Bone marrow (tissue), 2 donors: Measurements from ENCODE around the gene KLHL28.

Experiments used
- DNase-seq, 2 donors: peaks; one replicate each; lab custom pipeline; 2025; lab: John Stamatoyannopoulos, UW

The KLHL28 gene

DNA sequence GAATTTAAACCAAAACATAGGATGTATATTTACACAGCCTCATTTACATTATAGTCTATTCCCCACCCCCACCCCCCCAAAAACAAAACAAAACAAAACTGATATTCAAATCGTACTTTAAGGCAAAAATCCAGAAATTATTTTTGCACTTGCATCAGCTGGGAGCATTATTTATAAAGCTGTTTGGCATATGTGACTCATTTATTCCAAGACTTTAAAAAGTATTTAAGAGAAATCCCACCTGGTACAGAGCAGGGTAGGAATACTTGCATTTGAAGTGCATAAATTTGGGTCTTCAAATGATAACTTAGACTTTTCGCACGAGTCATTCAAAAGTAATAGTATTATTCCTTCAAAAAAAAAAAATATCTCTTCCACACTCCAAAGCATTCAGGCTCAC, 1.1 kb downstream of the KLHL28 start:
- DNase-seq: no peak

DNA sequence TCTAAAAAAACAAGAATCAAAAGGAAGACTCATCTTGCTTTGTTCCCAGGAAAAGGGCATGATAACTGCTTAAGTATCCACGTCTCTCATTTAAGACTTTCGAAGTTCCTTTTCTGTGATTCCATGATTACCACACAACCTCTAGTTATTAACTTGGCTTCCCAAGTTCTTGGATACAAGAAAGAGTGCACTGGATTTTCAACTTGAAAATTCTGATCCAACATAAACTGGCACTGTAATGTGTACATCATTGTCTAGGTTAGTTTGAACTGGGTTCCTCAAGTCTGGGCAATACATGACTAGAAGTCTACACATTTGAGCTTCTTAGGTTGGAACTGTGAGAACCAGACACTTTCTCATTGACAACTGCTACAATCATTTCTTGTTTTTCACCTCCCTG, 1.6 kb downstream of the KLHL28 start:
- DNase-seq: no peak

DNA sequence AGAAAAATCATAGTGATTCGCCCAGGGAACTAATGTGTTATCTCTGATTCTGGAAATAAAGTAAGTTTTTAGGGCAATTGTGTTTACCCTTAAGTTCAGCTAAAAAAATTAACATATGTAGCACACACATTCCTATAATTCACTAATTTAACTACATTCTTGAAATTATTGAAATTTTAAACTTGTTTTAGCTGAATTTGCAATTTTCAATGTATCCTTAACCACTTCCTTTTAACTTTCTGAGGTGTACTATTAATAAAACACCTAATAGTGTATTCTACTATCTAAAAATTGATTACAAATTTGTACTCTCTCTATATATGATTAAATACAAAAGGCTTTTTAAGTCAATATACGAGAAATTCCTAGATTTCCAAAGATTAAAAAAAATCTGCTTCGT, 2.2 kb downstream of the KLHL28 start:
- DNase-seq: no peak

DNA sequence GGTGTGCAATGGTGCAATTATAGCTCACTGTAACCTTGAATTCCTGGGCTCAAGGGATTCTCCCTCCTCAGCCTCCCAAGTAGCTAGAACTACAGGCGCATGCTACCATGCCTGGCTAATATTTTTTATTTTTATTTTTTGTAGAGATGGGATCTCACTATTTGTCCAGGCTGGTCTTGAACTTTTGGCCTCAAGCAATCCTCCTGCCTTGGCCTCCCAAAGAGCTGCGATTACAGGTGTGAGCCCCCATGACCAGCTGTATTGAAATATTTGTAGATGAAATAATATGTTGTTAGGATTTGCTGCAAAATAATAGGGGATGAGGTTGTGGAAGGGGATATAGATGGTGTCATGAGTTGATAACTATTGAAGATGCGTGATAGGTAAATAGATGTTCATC, 4.9 kb downstream of the KLHL28 start:
- DNase-seq: no peak

DNA sequence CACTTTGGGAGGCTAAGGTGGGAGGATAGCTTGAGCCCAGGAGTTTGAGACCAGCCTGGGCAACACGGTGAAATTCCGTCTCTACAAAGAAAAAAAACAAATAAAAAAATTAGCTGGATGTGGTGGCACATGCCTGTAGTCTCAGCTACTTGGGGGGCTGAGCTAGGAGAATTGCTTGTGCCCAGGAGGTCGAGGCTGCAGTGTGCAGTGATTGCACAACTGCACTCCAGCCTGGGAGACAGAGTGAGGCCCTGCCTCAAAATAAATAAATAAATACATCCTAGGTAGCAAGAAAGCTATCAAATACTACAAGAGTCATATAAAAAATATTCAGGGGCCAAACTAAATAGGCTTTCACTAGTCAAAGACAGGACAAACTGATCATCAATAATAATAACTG, 6.2 kb downstream of the KLHL28 start:
- DNase-seq: no peak

DNA sequence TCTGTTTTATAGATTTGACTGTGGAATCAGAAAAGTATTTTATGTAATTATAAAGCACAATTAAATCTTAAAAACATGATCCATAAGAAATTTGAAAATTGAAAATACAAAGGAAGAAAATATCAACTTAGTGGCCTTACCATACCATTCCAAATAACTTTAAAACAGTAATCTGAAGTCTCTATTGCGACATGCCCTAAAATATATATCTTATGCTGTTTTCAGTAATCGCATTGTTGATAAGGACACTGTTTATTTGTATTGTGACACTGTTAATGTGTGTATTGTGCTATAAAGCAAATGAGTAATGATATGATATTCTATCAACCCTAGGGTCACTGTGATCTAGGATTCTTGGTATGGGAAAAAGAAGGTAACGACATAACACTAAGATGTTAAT, 7.0 kb downstream of the KLHL28 start:
- no peak for DNase-seq

DNA sequence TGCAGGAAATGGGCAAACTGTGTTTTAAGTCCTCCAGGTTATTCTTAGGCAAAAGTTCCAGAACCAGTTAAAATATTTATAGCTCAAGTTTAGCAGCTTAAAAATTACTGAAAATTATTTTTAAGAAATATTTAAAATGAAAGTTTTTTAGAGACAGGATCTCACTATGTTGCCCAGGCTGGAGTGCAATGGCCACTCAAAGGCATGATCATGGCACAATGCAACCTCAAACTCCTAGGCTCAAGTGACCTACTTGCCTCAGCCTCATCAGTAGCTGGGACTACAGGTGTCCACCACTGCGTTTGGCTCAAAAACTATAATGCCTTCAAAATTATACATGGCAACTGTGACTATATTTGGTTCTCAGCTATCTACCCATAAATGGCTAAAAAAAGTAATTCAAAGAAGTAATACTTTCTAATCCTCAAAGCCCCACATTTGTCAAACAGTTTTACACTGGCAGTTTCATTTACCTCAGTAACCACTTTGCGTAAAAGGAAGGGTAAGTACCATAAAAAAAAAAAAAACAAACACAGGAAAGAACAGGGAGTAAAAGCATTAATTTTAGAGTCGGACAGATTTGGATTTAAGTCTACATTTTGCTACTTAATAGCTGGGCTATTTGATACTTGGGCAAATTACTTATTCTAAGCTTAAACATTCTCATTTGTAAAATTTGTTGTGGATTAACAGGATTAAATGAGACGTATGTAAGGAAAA, 9.2 kb downstream of the KLHL28 start:
- no peak for DNase-seq

DNA sequence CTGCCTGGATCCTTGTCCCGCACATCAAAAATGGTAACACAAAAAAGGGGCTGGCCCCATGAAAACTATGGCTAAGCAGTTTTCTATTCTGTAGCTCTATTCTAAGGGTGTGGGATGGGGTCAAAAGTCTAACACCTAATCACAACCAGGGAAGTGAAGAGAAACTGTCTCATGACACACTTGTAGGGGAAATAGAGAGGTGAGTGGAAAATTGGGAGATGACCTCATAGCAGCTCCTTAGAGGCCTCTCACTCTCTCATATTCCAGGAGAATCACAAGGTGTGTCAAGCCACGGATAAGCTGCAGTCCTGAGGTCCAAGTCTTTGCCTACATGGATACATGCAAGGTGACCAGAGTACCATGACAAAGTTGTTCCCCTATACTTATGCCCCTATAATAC, 10.7 kb downstream of the KLHL28 start:
- no peak for DNase-seq

DNA sequence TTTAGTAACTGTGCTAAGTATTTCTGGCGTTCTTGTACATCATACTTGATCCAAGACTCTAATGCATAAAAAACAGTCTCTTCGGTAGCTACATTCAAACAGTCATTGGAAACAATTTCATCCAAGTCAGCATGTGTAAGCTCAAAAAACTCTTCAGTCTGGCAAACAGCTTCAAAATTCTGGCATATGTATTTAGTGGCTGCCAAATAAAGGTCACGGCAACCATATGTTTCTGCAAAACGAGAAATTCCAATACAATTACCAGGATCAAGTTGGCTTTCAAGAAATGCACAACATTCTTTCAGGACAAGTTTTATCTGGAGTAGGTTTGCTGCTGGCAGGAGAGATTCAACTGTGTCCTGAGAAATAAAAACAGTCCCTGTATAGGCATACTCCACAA, 16.5 kb downstream of the KLHL28 start:
- DNase-seq: no peak

DNA sequence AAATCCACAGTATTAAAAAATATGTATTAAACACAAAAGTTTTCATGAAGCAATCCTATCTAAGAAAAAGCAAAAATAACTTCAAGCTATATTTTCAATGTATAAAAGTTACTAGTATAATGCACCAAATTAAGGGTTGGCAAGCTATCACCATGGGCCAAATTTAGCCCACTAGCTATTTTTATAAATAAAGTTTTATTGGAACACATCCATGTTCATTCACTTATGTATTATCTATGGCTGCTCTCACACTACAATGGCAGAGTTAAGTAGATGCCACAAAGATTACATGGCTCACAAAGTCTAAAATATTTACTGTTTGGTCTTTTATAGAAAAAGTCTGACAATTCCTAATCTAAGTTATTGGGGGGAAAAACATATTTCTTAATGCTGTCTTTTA, 17.6 kb downstream of the KLHL28 start:
- no peak for DNase-seq

DNA sequence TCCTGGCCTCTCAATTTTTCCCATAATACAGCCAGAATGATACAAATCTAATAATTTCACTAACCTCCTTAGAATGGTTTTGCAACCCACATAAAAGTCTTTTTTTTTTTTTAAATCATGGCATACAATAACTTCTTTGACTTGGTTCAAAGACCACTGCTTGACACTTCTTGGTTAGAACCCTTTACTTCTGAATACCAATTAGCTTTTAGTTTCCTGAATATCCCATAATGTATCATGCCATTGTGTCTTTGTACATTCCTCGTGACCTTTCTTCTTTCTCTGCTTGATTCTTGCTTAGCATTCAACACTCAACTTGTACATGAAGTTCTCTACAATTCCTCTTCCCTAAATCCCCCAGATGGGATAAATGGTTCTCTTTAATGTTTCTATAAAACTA, 19.3 kb downstream of the KLHL28 start:
- no peak for DNase-seq

DNA sequence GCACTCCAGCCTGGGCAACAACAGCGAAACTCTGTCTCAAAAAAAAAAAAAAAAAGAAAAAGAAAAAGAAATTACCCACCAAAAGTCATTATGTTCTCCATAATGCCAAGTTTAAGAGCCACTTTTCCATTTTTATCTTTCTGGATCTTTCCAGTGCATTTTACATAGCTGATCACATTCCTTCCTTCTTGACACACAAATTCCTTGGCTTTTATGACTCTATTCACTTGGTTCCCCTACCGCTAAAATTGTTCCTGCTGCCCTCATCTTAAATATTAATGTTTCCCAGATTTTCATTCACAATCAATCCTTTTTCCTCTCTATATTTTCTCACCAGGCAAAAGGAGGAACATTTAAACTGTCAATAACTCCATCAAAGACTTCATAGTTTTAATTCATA, 20.2 kb downstream of the KLHL28 start:
- no peak for DNase-seq

DNA sequence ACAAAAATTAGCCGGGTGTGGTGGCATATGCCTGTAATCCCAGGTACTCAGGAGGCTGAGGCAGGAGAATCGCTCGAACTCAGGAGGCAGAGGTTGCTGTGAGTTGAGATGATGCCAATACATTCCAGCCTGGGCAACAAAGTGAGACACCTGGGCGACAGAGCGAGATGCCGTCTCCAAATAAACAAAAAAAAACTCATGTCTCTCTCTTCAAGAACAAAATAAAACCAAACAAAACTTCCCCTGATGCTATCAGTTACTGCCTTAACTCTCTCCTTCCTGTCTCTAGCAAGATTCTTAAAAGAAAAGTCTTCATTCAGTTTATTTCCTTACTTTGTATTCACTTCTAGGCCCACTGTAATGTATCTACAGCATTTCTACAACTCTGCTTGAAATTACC, 20.8 kb downstream of the KLHL28 start:
- DNase-seq: no peak

DNA sequence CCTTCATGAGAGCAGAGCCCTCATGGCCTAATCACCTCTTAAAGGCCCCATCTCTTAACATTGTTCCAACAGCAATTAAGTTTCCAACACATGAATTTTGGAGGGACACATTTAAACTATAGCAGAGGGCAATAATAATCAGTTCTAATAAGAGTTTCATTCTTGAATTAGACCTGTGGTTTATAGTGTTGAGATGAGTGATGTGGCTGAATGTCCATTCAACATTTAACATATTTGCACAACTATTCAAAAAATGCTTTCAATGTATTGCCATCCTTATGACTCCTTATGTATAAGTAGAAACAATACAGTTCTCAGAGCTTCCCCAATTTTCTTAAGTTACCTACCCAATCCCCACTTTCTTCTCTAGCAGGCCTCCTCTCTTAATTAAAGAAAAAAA, 21.5 kb downstream of the KLHL28 start:
- DNase-seq: no peak

DNA sequence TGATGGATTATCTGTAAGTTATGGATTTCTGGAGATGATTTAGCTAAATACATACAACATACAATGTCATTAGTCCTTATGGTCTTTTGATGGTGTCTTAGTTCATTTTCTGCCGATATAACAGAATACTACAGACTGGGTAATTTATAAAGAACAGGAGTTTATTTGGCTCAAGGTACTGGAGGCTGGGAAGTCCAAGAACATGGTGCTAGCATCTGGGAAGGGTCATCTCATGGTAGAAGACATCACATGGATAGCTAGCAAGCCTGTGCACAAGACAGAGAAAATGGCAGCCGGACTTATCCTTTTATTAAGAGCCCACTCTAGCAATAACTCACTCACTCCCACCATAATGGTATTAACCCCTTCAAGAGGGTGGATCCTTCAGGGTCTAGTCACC, 24.2 kb downstream of the KLHL28 start:
- no peak for DNase-seq

DNA sequence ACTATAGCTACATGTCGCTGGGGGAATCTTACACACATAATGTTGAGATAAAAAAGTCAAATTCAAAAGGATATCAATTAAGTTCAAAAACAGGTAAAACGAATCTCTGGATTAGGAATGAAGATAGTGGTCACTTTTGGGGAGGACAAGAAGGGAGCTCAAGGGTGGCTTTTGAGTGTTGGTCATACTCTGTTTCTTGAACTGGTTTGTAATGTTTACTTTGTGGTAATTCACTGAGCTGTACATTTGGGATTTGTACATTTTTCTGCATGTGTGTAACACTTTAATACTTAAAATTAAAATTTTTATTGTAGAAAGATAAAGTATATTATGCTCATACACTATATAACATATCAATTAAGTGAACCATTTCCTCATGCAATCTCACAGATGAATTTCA, 26.6 kb downstream of the KLHL28 start:
- no peak for DNase-seq

DNA sequence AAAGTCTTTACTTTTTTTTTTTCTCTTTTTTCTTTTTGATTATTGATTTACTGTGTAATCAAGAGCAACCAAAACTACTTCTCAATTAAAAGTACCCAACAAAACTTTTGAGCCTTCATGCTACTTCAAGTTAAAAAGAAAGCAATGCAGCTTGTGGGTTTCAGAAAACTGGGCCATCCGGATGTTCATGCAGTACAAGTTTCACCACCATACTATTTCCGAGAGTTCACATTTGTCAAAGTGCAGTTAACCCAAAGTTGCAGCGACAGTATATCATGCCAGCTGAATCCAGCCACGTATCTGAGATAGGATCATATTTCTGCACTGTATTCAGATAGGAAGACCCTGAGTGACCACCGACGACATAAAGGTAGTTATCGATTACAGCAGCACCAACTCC, 33.0 kb downstream of the KLHL28 start:
- no peak for DNase-seq

DNA sequence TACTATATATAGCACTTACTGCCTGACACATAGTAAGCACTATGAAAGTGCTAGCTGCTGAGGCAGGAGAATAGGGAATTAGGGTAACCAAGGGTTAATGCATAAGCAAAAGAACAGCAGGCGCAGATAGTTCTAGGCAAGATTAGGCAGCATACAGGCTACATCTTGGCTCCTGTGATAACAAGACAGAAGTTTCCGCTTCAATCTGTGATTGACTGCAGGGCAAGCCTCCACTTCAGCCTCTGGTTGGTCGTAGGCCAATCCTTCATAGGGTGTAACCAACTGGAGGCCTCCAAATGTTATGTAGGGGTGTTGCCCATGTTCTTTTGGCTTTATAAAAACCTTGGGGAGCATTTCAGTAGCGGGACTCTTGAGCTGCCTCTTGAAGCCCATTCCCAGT, 46.9 kb downstream of the KLHL28 start:
- DNase-seq: no peak

DNA sequence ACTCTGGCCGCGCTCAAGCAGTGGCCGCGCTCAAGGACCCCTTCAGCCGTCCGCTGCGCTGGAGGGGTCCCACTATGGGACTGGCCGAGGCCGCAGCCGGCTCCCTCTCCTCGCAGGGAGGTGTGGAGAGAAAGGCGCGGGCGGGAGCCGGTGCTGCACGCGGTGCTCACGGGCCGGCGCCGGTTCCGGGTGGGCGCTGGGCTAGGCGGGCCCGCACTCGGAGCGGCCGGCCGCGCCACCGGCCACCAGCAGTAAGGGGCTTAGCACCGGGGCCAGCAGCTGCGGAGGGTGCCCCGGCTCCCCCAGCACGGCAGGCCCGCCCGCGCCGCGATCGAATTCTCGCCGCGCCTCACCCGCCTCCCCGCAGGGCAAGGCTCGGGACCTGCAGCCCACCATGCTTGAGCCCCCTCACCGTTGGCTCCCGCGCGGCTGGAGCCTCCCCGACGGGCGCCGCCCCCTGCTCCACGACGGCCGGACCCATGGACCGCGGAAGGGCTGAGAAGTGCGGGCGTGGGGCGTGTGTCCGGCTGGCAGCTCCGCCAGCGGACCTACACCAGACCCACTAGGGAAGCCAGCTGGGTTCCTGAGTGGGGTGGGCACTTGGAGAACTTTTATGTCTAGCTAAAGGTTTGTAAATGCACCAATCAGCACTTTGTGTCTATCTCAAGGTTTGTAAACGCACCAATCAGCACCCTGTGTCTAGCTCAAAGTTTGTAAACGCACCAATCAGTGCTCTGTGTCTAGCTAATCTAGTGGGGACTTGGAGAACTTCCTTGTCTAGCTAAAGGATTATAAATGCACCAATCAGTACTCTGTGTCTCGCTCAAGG, 49.5 kb downstream of the KLHL28 start:
- DNase-seq: no peak

DNA sequence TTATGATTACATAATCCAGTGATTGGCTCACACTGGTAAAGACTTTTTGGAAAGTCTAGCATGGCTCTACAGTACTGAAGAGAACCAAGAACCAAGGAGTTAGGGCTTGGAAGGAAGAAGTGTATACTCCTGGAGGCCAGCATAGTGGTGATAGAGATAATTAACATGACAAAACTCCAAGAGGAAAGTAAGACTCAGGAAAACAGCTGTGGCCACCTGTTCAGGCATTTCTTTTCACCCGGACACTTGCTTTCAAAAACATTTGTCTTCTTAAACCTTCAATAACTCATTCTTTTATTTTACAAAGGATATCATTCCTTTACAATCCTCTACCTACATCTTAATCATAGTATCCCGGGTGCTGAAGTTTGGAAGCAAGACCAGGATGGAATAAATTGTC, 50.9 kb downstream of the KLHL28 start:
- DNase-seq: no peak

DNA sequence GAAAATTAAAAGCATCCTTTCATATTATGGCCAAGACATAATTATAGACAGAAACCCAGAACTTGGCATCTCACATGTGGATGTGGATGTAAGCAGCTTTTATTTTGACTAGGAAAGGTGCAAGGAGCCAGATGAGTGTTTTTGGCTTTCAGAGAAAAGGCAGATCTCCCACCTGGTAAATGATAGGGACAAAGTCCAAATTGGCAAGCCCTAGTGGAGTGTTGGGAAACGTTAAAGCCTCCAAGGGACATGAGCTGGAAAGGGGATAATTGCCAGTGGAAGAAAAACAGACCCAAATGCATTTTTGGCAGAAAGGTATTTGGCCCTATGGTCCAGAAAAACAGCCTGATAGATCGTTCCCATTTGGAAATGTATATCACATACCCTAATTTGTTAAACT, 60.1 kb downstream of the KLHL28 start:
- DNase-seq: no peak

DNA sequence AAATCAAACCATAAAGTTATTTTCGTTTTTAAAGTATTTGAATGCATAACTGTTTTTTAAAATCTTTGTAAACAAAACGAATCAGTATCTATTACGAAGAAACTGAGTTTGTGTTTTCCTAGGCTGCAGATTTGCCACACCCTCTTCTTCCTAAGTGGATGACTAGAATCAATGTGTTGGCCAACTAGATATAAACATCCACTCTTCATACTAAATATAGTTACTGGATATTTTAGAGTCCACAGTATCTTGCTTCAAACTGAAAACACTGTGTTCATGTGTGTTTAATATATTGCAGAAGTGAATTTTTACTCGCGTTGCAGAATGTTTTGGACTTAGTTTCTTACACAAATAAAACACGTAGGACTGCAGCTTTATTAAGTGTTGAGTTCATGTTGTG, 63.2 kb downstream of the KLHL28 start:
- no peak for DNase-seq

DNA sequence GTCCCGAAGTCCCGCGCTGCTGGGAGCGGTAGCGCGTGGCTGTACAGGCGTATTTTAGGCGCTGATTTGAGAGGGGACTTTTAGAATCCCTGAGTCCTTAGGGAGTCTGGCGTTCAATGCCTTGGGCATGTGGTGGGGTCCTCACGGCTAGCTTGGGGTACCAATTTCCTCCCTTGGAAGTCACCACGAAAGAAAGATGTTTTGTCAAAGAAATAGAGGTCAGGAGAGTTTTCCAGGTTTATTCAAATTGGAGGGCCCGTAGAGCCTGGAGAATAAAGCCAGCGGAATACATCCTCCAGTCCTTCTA, 63.9 kb downstream of the KLHL28 start:
- DNase-seq: no peak
